A549 (cell line): ENCODE results near the gene MYH9. TPM values are rescaled to one million over a fixed set of nuclear protein-coding genes. Genes with fewer than 3 reads are reported as not detected.
"Not testable (repeated sequence)": the region's sequence is repeated elsewhere in the genome, so short reads cannot be mapped to it uniquely, and the experiment has no call there.

Source experiments
- ATAC-seq, 2 experiments: fragments of 200-7000 bp in 1 of 2; fragments of >200 bp in 1 of 2; cut with Nextera tagmentation in 1 of 2; cut with Tn5 transposase in 1 of 2; 3 replicates each; pipeline versions ENCODE4 v1.8.0 to v1.9.1; 2018 to 2020; ENCODE audit warnings: mild to moderate bottlenecking in 1 of 2, moderate library complexity in 1 of 2
- CTCF ChIA-PET: fragments of 300-600 bp; sonication (Branson Sonifier 250); formaldehyde crosslinking; extraction: SDS; loops from one replicate; lab custom pipeline; 2021; ENCODE audit warnings: antibody characterized with exemption, inconsistent platforms; lab: Yijun Ruan, JAX
- POLR2A ChIA-PET: fragments of 350-600 bp; formaldehyde crosslinking; extraction: SDS; loops from one replicate; lab custom pipeline; 2021; ENCODE audit warnings: antibody characterized with exemption, inconsistent platforms; lab: Yijun Ruan, JAX
- DNase-seq, 2 experiments: peaks; one replicate each; pipeline versions ENCODE4 v3.0.0 to v3.0.0-alpha.2; 2011 to 2016; ENCODE audit warnings: low read depth in 1 of 2, low spot score in 1 of 2
- FAIRE-seq: peaks from 2 replicates; lab custom pipeline; 2011; peaks lifted over from hg19 to GRCh38; lab: Jason Lieb, UNC
- H3K27ac ChIP-seq, 2 experiments: fragments of >200 bp; sonication (Bioruptor Twin); formaldehyde crosslinking; 3 replicates each; pipeline ENCODE4 v1.5.1; 2016 to 2017
- H3K4me1 ChIP-seq: fragments of >200 bp; sonication (Bioruptor Twin); formaldehyde crosslinking; 3 replicates; pipeline ENCODE4 v1.6.1; 2016
- H3K4me2 ChIP-seq: fragments of >200 bp; sonication (Bioruptor Twin); formaldehyde crosslinking; 3 replicates; pipeline ENCODE4 v1.6.1; 2016
- H3K4me3 ChIP-seq: fragments of >200 bp; sonication (Bioruptor Twin); formaldehyde crosslinking; 3 replicates; pipeline ENCODE4 v1.5.1; 2016
- H3K9me3 ChIP-seq: fragments of >200 bp; sonication (Bioruptor Twin); formaldehyde crosslinking; 3 replicates; pipeline ENCODE4 v1.6.1; 2016
- ATOH8 ChIP-seq: fragments of 250-450 bp; sonication (Bioruptor Pico); IDR thresholded peaks from 2 replicates; pipeline ENCODE4 v1.5.0; 2020; ENCODE audit warnings: low read depth, mild to moderate bottlenecking, moderate library complexity
- BHLHE40 ChIP-seq: IDR thresholded peaks from 2 replicates; pipeline ENCODE4 v1.6.1; 2012; ENCODE audit warnings: low read depth, low read length, inconsistent platforms
- EP300 ChIP-seq, 2 experiments: fragments of >200 bp; sonication (Bioruptor Twin); formaldehyde crosslinking; IDR thresholded peaks; 2 replicates in 1 of 2; 3 replicates in 1 of 2; pipeline ENCODE4 v1.6.1; 2016 to 2017
- FOSL2 ChIP-seq, 2 experiments: fragments of 450-650 bp in 1 of 2; fragments of >200 bp in 1 of 2; sonication (Bioruptor Twin) in 1 of 2; formaldehyde crosslinking; IDR thresholded peaks; 2 replicates each; pipeline versions ENCODE4 v1.5.0 to v1.6.1; 2016 to 2020; ENCODE audit warnings: mild to moderate bottlenecking in 1 of 2, moderate library complexity in 1 of 2
- KDM5A ChIP-seq: fragments of 200-600 bp; sonication (generic); IDR thresholded peaks from 2 replicates; pipeline ENCODE4 v1.6.1; 2016; ENCODE audit warnings: antibody characterized with exemption, mild to moderate bottlenecking
- NPAS2 ChIP-seq: fragments of 250-450 bp; sonication (Bioruptor Pico); IDR thresholded peaks from 2 replicates; pipeline ENCODE4 v1.8.0; 2022; ENCODE audit warnings: mild to moderate bottlenecking, moderate library complexity, borderline replicate concordance
- PHF8 ChIP-seq: fragments of 200-600 bp; sonication (generic); IDR thresholded peaks from 2 replicates; pipeline ENCODE4 v1.6.1; 2016; ENCODE audit warnings: low read depth, mild to moderate bottlenecking, antibody characterized with exemption, moderate library complexity, borderline replicate concordance
- RAD21 ChIP-seq, 2 experiments: fragments of >200 bp in 1 of 2; sonication (Bioruptor Twin) in 1 of 2; formaldehyde crosslinking in 1 of 2; IDR thresholded peaks in 1 of 2; conservative IDR thresholded peaks in 1 of 2; 2 replicates in 1 of 2; 3 replicates in 1 of 2; pipeline ENCODE4 v1.6.1; 2012 to 2018; ENCODE audit warnings: inconsistent platforms in 1 of 2
- REST ChIP-seq: fragments of 200-600 bp; sonication (generic); IDR thresholded peaks from 2 replicates; pipeline ENCODE4 v1.6.1; 2016; ENCODE audit warnings: antibody characterized with exemption, mild to moderate bottlenecking, moderate library complexity
- RNF2 ChIP-seq: fragments of 200-600 bp; sonication (generic); IDR thresholded peaks from 2 replicates; pipeline ENCODE4 v1.6.1; 2016; ENCODE audit warnings: low read depth, mild to moderate bottlenecking, antibody characterized with exemption, moderate library complexity, borderline replicate concordance
- TFCP2L1 ChIP-seq: fragments of 250-450 bp; sonication (Bioruptor Pico); IDR thresholded peaks from 2 replicates; pipeline ENCODE4 v1.5.0; 2021; ENCODE audit warnings: mild to moderate bottlenecking
- ZFP36 ChIP-seq: fragments of 450-650 bp; IDR thresholded peaks from 2 replicates; pipeline ENCODE4 v1.6.1; 2014; ENCODE audit warnings: borderline replicate concordance; ENCODE audit not compliant: partially characterized antibody
- WGBS: methylation state at CpG from one replicate; pipeline ENCODE4 v1.1.6; 2017; ENCODE audit errors: missing lambda C conversion rate; 5-methylcytosine and 5-hydroxymethylcytosine counted together
- polyA plus RNA-seq, 4 experiments: library from polyadenylated mRNA; depleted of rRNA in 3 of 4; stranded (reverse); fragments of >200 nt; fragmentation: RNase III in 1 of 4; extraction: RNeasy Plus Mini Kit Qiagen cat#74134 plus additional on column Dnase treatment in 1 of 4; gene quantifications; 2 replicates in 3 of 4; 3 replicates in 1 of 4; pipeline ENCODE4 v1.2.3, GENCODE V29; 2011 to 2017

MYH9 gene
- polyA plus RNA-seq, 2 of the 4 experiments (the other 2 are of a cell fraction) = 92.1 to 158 TPM

GRCh38 chr22:36431977-36432376, 44.2 kb upstream of the MYH9 start:
- DNase-seq (no peak), ATAC-seq (no peak), FAIRE-seq (no peak)
- H3K4me2 ChIP-seq = no peak overlapping the region
- ChIA-PET POLR2A (no interaction called here), CTCF (interaction anchor here (1.3 kb wide), 1 partner anchor 37 kb away, joined by 5 read pairs; no protein-coding TSS in a partner anchor)
- TF ChIP-seq NPAS2 (CRISPR knock-in tag) = no peak
- TF ChIP-seq ATOH8 (CRISPR knock-in tag) = no peak
- peak; percentile 34 for TF ChIP-seq ZFP36
- 92% methylated on average over 9 of the region's 9 CpGs for WGBS
- no peaks in the 10 kb centered on the region for H3K9me3 ChIP-seq
- no peak overlapping the region for H3K4me3 ChIP-seq
- H3K27ac ChIP-seq = peak overlapping the region; percentile 55 to 76; a peak in 4 of 6 replicates
- peaks cover 55% of the 10 kb centered on the region for H3K4me1 ChIP-seq

DNA sequence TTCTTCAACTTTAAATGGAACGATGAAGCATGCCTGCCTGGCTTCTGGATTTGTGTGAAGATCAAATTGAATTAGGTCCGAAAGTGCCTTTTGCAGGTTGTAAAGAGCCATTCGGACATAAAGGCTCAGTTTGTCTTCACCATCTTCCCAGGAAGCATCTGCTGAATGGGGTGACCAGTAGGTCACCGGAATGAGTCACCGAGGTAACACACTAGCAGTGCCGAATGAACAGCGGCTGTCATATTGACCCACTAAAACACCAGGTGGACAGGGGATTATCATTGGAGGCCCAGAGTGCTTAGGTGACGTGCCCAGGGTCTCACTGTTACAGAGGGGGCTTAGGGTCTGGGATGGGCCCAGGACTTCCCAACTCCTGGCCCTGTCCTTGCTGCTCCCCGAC, 43.1 kb upstream of the MYH9 start:
- TF ChIP-seq ATOH8 (CRISPR knock-in tag) = no peak
- no peak for TF ChIP-seq FOSL2 (IDR thresholded peaks at IDR 0.05)
- peak; percentile 65 for TF ChIP-seq FOSL2 (CRISPR knock-in tag; IDR thresholded peaks at IDR 0.05)
- no peak for TF ChIP-seq REST
- TF ChIP-seq PHF8 = no peak
- no peak for TF ChIP-seq EP300 (IDR thresholded peaks at IDR 0.05)
- WGBS = 20% methylated on average over 7 of the region's 9 CpGs
- DNase-seq (peak in 1 of 2 experiments; percentile 53), FAIRE-seq (no peak), ATAC-seq (no peak)
- CTCF ChIA-PET = no interaction called here
- H3K4me2 ChIP-seq = peak overlapping the region; percentile 30
- POLR2A ChIA-PET = no interaction called here
- no peak overlapping the region for H3K4me3 ChIP-seq
- H3K27ac ChIP-seq = peak overlapping the region in 1 of 2 experiments; percentile 76; a peak in 3 of 6 replicates
- no peaks in the 10 kb centered on the region for H3K9me3 ChIP-seq
- H3K4me1 ChIP-seq = peaks cover 58% of the 10 kb centered on the region

DNA sequence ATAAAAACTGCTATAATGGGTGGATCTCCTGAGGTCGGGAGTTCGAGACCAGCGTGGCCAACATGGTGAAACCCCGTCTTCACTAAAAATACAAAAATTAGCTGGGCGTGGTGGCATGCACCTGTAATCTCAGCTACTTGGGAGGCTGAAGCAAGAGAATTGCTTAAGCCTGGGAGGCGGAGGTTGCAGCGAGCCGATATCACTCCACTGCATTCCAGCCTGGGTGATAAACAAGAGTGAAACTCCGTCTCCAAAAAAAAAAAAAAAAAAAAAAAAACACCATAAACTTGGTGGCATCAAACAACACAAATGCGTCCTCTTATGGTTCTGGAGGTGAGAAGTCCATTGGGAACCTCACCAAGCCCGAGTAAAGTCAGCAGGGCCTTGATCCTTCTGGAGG, 40.2 kb upstream of the MYH9 start:
- H3K4me3 ChIP-seq, FAIRE-seq, DNase-seq, H3K4me2 ChIP-seq, POLR2A ChIA-PET, ATAC-seq, H3K27ac ChIP-seq, H3K9me3 ChIP-seq: not testable (repeated sequence)
- WGBS = 87% methylated on average over 11 of the region's 11 CpGs
- H3K4me1 ChIP-seq = peaks cover 31% of the 10 kb centered on the region
- CTCF ChIA-PET = interaction anchor here (0.6 kb wide), 1 partner anchor 30 kb away, joined by 3 read pairs; no protein-coding TSS in a partner anchor

DNA sequence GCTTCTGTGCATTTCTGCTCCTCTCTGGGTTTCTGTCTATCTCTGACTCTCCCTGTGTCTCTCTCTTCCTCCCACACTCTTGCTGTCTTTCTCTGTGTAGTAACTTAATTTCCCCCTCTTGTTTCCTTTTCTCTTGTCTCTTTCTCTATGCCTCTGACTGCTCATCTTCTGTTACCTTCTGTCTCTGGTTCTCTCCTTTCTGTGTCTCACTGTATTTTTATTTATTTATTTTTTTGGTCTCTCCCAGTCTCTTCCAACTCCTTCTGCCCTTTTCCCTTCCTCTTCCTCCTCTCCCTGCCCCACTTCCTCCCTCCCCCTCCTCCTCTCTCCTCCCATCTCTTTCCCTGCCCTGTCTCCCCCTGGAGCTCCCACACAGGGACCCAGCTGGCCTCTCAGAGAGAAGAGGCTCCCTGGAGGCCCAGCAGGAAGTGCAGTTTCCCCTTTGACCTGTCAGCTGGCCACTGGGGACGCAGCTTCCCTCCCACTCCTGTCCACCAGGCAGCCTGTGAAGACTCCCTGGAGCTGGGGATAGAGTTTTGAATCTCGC, 38.3 kb upstream of the MYH9 start:
- Histone ChIP-seq H3K4me3 (no peak overlapping the region), H3K4me1 (peaks cover 19% of the 10 kb centered on the region), H3K9me3 (no peaks in the 10 kb centered on the region), H3K4me2 (peak overlapping the region; percentile 31; the same call in 2 of the 3 replicates), H3K27ac (peak overlapping the region; percentile 56 to 82)
- peak in 1 of 2 experiments; percentile 53 for DNase-seq
- 80% methylated on average over 1 of the region's 2 CpGs for WGBS
- no peak for FAIRE-seq
- peak; percentile 90 to 93 for ATAC-seq
- POLR2A ChIA-PET = interaction anchor here (0.7 kb wide), 1 partner anchor 30 kb away, joined by 3 read pairs; no protein-coding TSS in a partner anchor
- CTCF ChIA-PET = no interaction called here
- TF ChIP-seq PHF8 (no peak), RAD21 (conservative IDR thresholded peaks at IDR 0.05 in 1 of 2, IDR thresholded peaks at IDR 0.05 in 1 of 2) (no peak), TFCP2L1 (CRISPR knock-in tag) (no peak), RNF2 (no peak), KDM5A (no peak), BHLHE40 (no peak), ZFP36 (no peak)
